GM12878 (cell line): ENCODE measurements around the gene RAD21L1.

ENCODE experiments used
- CHD4 ChIP-seq: fragments of 200-600 bp; sonication (generic); IDR thresholded peaks from 2 replicates; pipeline ENCODE4 v1.6.1; 2016; ENCODE audit warnings: mild to moderate bottlenecking
- EZH2 ChIP-seq: IDR thresholded peaks from 2 replicates; pipeline ENCODE4 v1.6.1; 2012; ENCODE audit warnings: low read depth, mild to moderate bottlenecking, control low read depth, inconsistent platforms, low read length, borderline replicate concordance; ENCODE audit not compliant: control insufficient read depth
- PML ChIP-seq: IDR thresholded peaks from 2 replicates; pipeline ENCODE4 v1.6.1; 2012; ENCODE audit warnings: low read length, inconsistent platforms
- POLR2A ChIP-seq: IDR thresholded peaks from 2 replicates; pipeline ENCODE4 v1.6.1; 2011; ENCODE audit warnings: low read depth, mild to moderate bottlenecking, low read length
- TAF1 ChIP-seq: IDR thresholded peaks from 2 replicates; pipeline ENCODE4 v1.6.1; 2011; ENCODE audit warnings: mild to moderate bottlenecking, low read depth, low read length, borderline replicate concordance
- YY1 ChIP-seq: IDR thresholded peaks from 2 replicates; pipeline ENCODE4 v1.6.1; 2011; ENCODE audit warnings: low read depth, mild to moderate bottlenecking, low read length
- ZZZ3 ChIP-seq: IDR thresholded peaks from 2 replicates; pipeline ENCODE4 v1.6.1; 2011; ENCODE audit warnings: low read depth; ENCODE audit not compliant: control insufficient read depth, insufficient read length
- TF ChIP-seq, protein P1 (sequence below), 3 experiments: IDR thresholded peaks in 2 of 3; conservative IDR thresholded peaks in 1 of 3; 2 replicates each; pipeline ENCODE4 v1.5.1; 2011; ENCODE audit warnings: low read depth in 3 of 3, low read length in 3 of 3, mild to moderate bottlenecking in 3 of 3, control low read depth in 2 of 3, moderate library complexity in 2 of 3, inconsistent platforms in 1 of 3, mixed read lengths in 1 of 3; ENCODE audit not compliant: control insufficient read depth in 2 of 3, insufficient read depth in 1 of 3; ENCODE audit errors: extremely low read depth in 1 of 3
- TF ChIP-seq, protein P2 (sequence below): IDR thresholded peaks from 2 replicates; pipeline ENCODE4 v1.6.1; 2012; ENCODE audit warnings: low read depth, low read length, improper control_type of control experiment
- TF ChIP-seq, protein P3 (sequence below): fragments of 450-650 bp; conservative IDR thresholded peaks from 2 replicates; pipeline ENCODE4 v1.6.1; 2017; ENCODE audit warnings: mild to moderate bottlenecking, moderate library complexity

DNA sequence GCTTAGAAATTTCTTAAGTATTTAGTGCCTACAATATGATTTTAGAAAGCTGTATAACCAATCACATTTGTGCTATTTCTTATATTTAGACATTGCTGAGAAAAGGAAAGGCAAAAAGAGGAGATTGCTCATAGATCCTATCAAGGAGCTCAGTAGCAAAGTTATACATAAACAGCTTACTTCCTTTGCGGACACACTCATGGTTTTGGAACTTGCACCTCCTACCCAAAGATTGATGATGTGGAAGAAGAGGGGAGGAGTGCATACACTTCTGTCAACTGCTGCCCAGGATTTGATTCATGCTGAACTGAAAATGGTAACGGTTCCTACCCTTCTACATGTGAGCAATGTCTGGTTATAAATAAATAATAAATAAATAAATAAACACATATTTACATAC is 16.7 kb downstream of the RAD21L1 start:
- TF ChIP-seq, protein P1, sequence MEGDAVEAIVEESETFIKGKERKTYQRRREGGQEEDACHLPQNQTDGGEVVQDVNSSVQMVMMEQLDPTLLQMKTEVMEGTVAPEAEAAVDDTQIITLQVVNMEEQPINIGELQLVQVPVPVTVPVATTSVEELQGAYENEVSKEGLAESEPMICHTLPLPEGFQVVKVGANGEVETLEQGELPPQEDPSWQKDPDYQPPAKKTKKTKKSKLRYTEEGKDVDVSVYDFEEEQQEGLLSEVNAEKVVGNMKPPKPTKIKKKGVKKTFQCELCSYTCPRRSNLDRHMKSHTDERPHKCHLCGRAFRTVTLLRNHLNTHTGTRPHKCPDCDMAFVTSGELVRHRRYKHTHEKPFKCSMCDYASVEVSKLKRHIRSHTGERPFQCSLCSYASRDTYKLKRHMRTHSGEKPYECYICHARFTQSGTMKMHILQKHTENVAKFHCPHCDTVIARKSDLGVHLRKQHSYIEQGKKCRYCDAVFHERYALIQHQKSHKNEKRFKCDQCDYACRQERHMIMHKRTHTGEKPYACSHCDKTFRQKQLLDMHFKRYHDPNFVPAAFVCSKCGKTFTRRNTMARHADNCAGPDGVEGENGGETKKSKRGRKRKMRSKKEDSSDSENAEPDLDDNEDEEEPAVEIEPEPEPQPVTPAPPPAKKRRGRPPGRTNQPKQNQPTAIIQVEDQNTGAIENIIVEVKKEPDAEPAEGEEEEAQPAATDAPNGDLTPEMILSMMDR (IDR thresholded peaks at IDR 0.05 in 2 of 3, conservative IDR thresholded peaks at IDR 0.05 in 1 of 3; ENCODE audit: control insufficient read depth in 2 of 3, extremely low read depth in 1 of 3, insufficient read depth in 1 of 3, low read depth in 3 of 3, low read length in 3 of 3): no peak
- TF ChIP-seq TAF1 (no peak), EZH2 (no peak), POLR2A (no peak), YY1 (no peak), PML (no peak), CHD4 (no peak), ZZZ3 (no peak)
- TF ChIP-seq, protein P2, sequence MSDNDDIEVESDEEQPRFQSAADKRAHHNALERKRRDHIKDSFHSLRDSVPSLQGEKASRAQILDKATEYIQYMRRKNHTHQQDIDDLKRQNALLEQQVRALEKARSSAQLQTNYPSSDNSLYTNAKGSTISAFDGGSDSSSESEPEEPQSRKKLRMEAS: no peak
- TF ChIP-seq, protein P3, sequence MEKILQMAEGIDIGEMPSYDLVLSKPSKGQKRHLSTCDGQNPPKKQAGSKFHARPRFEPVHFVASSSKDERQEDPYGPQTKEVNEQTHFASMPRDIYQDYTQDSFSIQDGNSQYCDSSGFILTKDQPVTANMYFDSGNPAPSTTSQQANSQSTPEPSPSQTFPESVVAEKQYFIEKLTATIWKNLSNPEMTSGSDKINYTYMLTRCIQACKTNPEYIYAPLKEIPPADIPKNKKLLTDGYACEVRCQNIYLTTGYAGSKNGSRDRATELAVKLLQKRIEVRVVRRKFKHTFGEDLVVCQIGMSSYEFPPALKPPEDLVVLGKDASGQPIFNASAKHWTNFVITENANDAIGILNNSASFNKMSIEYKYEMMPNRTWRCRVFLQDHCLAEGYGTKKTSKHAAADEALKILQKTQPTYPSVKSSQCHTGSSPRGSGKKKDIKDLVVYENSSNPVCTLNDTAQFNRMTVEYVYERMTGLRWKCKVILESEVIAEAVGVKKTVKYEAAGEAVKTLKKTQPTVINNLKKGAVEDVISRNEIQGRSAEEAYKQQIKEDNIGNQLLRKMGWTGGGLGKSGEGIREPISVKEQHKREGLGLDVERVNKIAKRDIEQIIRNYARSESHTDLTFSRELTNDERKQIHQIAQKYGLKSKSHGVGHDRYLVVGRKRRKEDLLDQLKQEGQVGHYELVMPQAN: no peak
